HepG2 (cell line): ENCODE data around the gene NDUFC1. TPM values are rescaled to one million over a fixed set of nuclear protein-coding genes. Genes with fewer than 3 reads are reported as not detected.

Experiments used
- BORCS8-MEF2B ChIP-seq: sonication (generic); formaldehyde crosslinking; IDR thresholded peaks from 2 replicates; pipeline ENCODE4 v1.8.0; 2022; ENCODE audit warnings: mild to moderate bottlenecking, missing genetic modification reagents
- FOXJ3 ChIP-seq: sonication (generic); formaldehyde crosslinking; IDR thresholded peaks from 2 replicates; pipeline ENCODE4 v1.4.0; 2020; ENCODE audit warnings: missing genetic modification reagents, mild to moderate bottlenecking, borderline replicate concordance
- HCFC1 ChIP-seq: fragments of 150-350 bp; IDR thresholded peaks from 2 replicates; pipeline ENCODE4 v1.6.1; 2014; ENCODE audit warnings: low read depth, low read length
- IRF2 ChIP-seq: IDR thresholded peaks from 2 replicates; pipeline ENCODE4 v1.6.1; 2018; ENCODE audit warnings: missing genetic modification reagents, missing compliant biosample characterization
- KMT2A ChIP-seq: sonication (generic); formaldehyde crosslinking; IDR thresholded peaks from 2 replicates; pipeline ENCODE4 v1.4.0; 2020; ENCODE audit warnings: missing genetic modification reagents
- RBM22 ChIP-seq: fragments of 200-400 bp; formaldehyde crosslinking; optimal IDR thresholded peaks from 2 replicates; pipeline ENCODE3; 2017; ENCODE audit warnings: mild to moderate bottlenecking, low read length, moderate library complexity
- SOX6 ChIP-seq, 2 experiments: fragments of 450-650 bp in 1 of 2; sonication (generic) in 1 of 2; formaldehyde crosslinking in 1 of 2; IDR thresholded peaks; 2 replicates each; pipeline versions ENCODE4 v1.4.0 to v1.6.1; 2017 to 2020; ENCODE audit warnings: antibody characterized with exemption in 1 of 2, mild to moderate bottlenecking in 1 of 2, missing genetic modification reagents in 1 of 2
- TBL1XR1 ChIP-seq: fragments of 150-350 bp; IDR thresholded peaks from 2 replicates; pipeline ENCODE4 v1.6.1; 2014; ENCODE audit warnings: borderline replicate concordance, low read length; ENCODE audit not compliant: partially characterized antibody
- TCF12 ChIP-seq, 2 experiments: fragments of 450-650 bp in 1 of 2; sonication (generic) in 1 of 2; formaldehyde crosslinking in 1 of 2; IDR thresholded peaks; 2 replicates each; pipeline versions ENCODE4 v1.6.1 to v1.8.0; 2017 to 2022; ENCODE audit warnings: antibody characterized with exemption in 1 of 2, mild to moderate bottlenecking in 1 of 2, missing genetic modification reagents in 1 of 2, moderate library complexity in 1 of 2
- TRIM24 ChIP-seq: sonication (generic); formaldehyde crosslinking; IDR thresholded peaks from 2 replicates; pipeline ENCODE4 v1.8.0; 2022; ENCODE audit warnings: mild to moderate bottlenecking, missing genetic modification reagents
- U2AF2 ChIP-seq: fragments of 200-400 bp; formaldehyde crosslinking; IDR thresholded peaks from 2 replicates; pipeline ENCODE4 v1.6.1; 2017; ENCODE audit warnings: low read depth, mild to moderate bottlenecking, low read length
- XBP1 ChIP-seq: sonication (generic); formaldehyde crosslinking; IDR thresholded peaks from 2 replicates; pipeline ENCODE4 v1.5.0; 2020; ENCODE audit warnings: missing genetic modification reagents
- ZNF260 ChIP-seq: sonication (generic); formaldehyde crosslinking; IDR thresholded peaks from 2 replicates; pipeline ENCODE4 v1.4.0; 2020; ENCODE audit warnings: missing genetic modification reagents, low read depth, mild to moderate bottlenecking, borderline replicate concordance
- ZNF496 ChIP-seq: sonication (generic); formaldehyde crosslinking; IDR thresholded peaks from 2 replicates; pipeline ENCODE4 v1.8.1; 2023; ENCODE audit warnings: mild to moderate bottlenecking, moderate library complexity, missing genetic modification reagents; ENCODE audit not compliant: insufficient replicate concordance
- ZNF567 ChIP-seq: sonication (generic); formaldehyde crosslinking; IDR thresholded peaks from 2 replicates; pipeline ENCODE4 v1.8.1; 2023; ENCODE audit warnings: mild to moderate bottlenecking, missing genetic modification reagents, borderline replicate concordance
- ZNF614 ChIP-seq: IDR thresholded peaks from 2 replicates; pipeline ENCODE4 v1.6.1; 2018; ENCODE audit warnings: missing biosample characterization, missing genetic modification reagents, inconsistent platforms, borderline replicate concordance
- ZNF747 ChIP-seq: sonication (generic); formaldehyde crosslinking; IDR thresholded peaks from 2 replicates; pipeline ENCODE4 v1.8.1; 2023; ENCODE audit warnings: missing genetic modification reagents, mild to moderate bottlenecking, borderline replicate concordance
- polyA plus RNA-seq, 8 experiments: library from polyadenylated mRNA; depleted of rRNA in 3 of 8; stranded (reverse) in 7 of 8; unstranded in 1 of 8; fragments of >200 nt; fragmentation: Illumina TruSeq in 4 of 8; extraction: Trizol in 4 of 8; gene quantifications; 2 replicates each; pipeline versions ENCODE4 v1.2.1 to v1.2.3, GENCODE V29; 2011 to 2016; ENCODE audit warnings: low read depth in 4 of 8, missing spikeins in 1 of 8, mixed read lengths in 1 of 8; ENCODE audit not compliant: insufficient read depth in 1 of 8
- total RNA-seq, 5 experiments: library from RNA; depleted of rRNA; stranded (reverse); fragments of >200 nt; fragmentation: Illumina TruSeq; extraction: Trizol; gene quantifications; 2 replicates each; pipeline ENCODE4 v1.2.3, GENCODE V29; 2016; ENCODE audit warnings: low read depth in 1 of 5
- TF ChIP-seq, protein P1 (sequence below): sonication (generic); formaldehyde crosslinking; IDR thresholded peaks from 2 replicates; pipeline ENCODE4 v1.4.0; 2020; ENCODE audit warnings: missing genetic modification reagents, borderline replicate concordance
- TF ChIP-seq, protein P2 (sequence below): sonication (generic); formaldehyde crosslinking; IDR thresholded peaks from 2 replicates; pipeline ENCODE4 v1.4.0; 2020; ENCODE audit warnings: missing genetic modification reagents
- TF ChIP-seq, protein P3 (sequence below): sonication (generic); formaldehyde crosslinking; IDR thresholded peaks from 2 replicates; pipeline ENCODE4 v1.5.0; 2020; ENCODE audit warnings: missing genetic modification reagents

Gene NDUFC1
- total and polyA plus RNA-seq, 2 of the 13 experiments (the other 11 are each of a cell fraction or from before 2014, with no cell fraction given): 43.4 to 96.4 TPM

DNA sequence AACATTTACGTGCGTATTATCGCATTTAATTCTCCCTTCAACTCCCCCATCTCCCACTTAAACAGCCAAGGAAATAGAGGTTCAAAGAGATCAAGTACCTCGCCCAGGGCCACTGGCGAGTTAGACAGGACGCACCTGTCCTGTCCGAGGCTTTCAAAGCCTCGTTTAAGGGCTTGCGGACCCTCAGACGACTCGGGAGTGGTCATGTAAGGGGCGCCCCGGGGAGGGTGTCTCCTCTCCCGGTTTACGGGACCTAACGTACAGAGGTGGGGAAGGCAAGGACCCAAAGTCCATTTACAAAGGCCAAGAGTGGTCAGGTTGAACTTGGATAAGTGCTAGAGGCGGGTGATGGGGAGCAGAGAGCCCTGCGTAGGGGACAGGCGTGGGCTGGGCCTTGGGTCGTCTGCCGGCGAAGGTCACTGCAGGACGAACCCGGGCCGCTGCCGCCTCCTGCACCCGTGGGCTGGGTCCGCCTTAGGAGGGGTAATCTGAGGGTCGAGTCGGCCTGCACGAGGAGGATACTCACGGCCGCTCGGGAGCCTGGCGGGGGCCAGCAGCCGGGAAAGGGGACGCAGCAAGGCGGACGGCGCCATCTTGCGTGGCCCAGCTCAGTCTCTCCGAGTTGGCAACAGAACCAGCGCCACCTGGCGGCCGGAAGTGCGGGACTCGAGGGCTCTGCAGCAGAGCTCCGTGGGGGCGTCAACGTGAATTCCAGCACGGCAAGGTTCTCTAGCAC, 6.9 kb downstream of the NDUFC1 start (continued):
- TF ChIP-seq, protein P1, sequence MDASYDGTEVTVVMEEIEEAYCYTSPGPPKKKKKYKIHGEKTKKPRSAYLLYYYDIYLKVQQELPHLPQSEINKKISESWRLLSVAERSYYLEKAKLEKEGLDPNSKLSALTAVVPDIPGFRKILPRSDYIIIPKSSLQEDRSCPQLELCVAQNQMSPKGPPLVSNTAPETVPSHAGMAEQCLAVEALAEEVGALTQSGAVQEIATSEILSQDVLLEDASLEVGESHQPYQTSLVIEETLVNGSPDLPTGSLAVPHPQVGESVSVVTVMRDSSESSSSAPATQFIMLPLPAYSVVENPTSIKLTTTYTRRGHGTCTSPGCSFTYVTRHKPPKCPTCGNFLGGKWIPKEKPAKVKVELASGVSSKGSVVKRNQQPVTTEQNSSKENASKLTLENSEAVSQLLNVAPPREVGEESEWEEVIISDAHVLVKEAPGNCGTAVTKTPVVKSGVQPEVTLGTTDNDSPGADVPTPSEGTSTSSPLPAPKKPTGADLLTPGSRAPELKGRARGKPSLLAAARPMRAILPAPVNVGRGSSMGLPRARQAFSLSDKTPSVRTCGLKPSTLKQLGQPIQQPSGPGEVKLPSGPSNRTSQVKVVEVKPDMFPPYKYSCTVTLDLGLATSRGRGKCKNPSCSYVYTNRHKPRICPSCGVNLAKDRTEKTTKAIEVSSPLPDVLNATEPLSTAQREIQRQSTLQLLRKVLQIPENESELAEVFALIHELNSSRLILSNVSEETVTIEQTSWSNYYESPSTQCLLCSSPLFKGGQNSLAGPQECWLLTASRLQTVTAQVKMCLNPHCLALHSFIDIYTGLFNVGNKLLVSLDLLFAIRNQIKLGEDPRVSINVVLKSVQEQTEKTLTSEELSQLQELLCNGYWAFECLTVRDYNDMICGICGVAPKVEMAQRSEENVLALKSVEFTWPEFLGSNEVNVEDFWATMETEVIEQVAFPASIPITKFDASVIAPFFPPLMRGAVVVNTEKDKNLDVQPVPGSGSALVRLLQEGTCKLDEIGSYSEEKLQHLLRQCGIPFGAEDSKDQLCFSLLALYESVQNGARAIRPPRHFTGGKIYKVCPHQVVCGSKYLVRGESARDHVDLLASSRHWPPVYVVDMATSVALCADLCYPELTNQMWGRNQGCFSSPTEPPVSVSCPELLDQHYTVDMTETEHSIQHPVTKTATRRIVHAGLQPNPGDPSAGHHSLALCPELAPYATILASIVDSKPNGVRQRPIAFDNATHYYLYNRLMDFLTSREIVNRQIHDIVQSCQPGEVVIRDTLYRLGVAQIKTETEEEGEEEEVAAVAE (CRISPR knock-in tag): no peak; the same call in 1 of the 2 replicates
- TF ChIP-seq KMT2A (CRISPR knock-in tag) (peak; percentile 94), TCF12 (IDR thresholded peaks at IDR 0.05) (no peak), TCF12 (CRISPR knock-in tag; IDR thresholded peaks at IDR 0.05) (peak; percentile 83), U2AF2 (no peak), RBM22 (no peak), FOXJ3 (CRISPR knock-in tag) (peak; percentile 75; the same call in 1 of the 2 replicates), ZNF614 (CRISPR knock-in tag) (no peak), IRF2 (CRISPR knock-in tag) (peak; percentile 76), HCFC1 (no peak), TRIM24 (CRISPR knock-in tag) (no peak), TBL1XR1 (no peak), ZNF567 (CRISPR knock-in tag) (no peak), SOX6 (IDR thresholded peaks at IDR 0.05) (no peak), SOX6 (CRISPR knock-in tag; IDR thresholded peaks at IDR 0.05) (no peak; the same call in 1 of the 2 replicates), ZNF747 (CRISPR knock-in tag) (no peak; the same call in 1 of the 2 replicates), BORCS8-MEF2B (CRISPR knock-in tag) (peak; percentile 85; the same call in 1 of the 2 replicates), ZNF496 (no peak), XBP1 (CRISPR knock-in tag) (no peak; the same call in 1 of the 2 replicates), ZNF260 (CRISPR knock-in tag) (no peak)
- TF ChIP-seq, protein P2, sequence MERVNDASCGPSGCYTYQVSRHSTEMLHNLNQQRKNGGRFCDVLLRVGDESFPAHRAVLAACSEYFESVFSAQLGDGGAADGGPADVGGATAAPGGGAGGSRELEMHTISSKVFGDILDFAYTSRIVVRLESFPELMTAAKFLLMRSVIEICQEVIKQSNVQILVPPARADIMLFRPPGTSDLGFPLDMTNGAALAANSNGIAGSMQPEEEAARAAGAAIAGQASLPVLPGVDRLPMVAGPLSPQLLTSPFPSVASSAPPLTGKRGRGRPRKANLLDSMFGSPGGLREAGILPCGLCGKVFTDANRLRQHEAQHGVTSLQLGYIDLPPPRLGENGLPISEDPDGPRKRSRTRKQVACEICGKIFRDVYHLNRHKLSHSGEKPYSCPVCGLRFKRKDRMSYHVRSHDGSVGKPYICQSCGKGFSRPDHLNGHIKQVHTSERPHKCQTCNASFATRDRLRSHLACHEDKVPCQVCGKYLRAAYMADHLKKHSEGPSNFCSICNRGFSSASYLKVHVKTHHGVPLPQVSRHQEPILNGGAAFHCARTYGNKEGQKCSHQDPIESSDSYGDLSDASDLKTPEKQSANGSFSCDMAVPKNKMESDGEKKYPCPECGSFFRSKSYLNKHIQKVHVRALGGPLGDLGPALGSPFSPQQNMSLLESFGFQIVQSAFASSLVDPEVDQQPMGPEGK: peak; percentile 82
- TF ChIP-seq, protein P3, sequence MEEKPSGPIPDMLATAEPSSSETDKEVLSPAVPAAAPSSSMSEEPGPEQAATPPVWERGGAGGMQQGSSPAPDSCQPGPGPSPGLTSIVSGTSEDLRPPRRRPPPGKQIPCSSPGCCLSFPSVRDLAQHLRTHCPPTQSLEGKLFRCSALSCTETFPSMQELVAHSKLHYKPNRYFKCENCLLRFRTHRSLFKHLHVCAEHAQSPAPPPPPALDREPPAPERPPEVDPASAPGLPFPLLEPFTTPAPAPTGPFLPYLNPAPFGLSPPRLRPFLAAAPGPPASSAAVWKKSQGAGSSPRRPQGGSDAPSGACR: peak; percentile 84; the same call in 1 of the 2 replicates
